Lower leg skin (tissue), 4 donors: Measurements from ENCODE around the gene POLR2J3. TPM values are rescaled to one million over a fixed set of nuclear protein-coding genes. Genes with fewer than 3 reads are reported as not detected.
"Not testable (repeated sequence)": the region's sequence is repeated elsewhere in the genome, so short reads cannot be mapped to it uniquely, and the experiment has no call there.

Experiments
- DNase-seq, 2 donors: peaks; one replicate each; pipeline ENCODE4 v3.0.0-alpha.2; 2019; ENCODE audit warnings: low spot score in 2 of 2
- H3K4me3 ChIP-seq: fragments of 200-600 bp; sonication (generic); 2 replicates; pipeline ENCODE4 v1.5.1; 2017; ENCODE audit warnings: mild to moderate bottlenecking, low read depth; ENCODE audit not compliant: poor library complexity, severe bottlenecking
- WGBS, 2 donors: methylation state at CpG; one replicate each; pipeline ENCODE4 v1.1.5; 2018; 5-methylcytosine and 5-hydroxymethylcytosine counted together
- intact Hi-C: fragments of 100-400 bp; cut with DNase I; formaldehyde crosslinking; loops from one replicate; pipeline ENCODE4 v1.15.0; 2023; ENCODE audit warnings: low total_unique reads
- total RNA-seq, 4 donors: library from RNA; depleted of rRNA; stranded (reverse); fragments of >200 nt; gene quantifications; one replicate each; pipeline ENCODE4 v1.1.0, GENCODE V29; 2016

The POLR2J3 gene
- total RNA-seq, 4 donors from 2014 or later = 5.8 to 21.0 (median 15.9) TPM

GRCh38 chr7:102520797-102521196, 51.6 kb downstream of the POLR2J3 start:
- no CpG with 5 or more reads among the region's 5 CpGs for WGBS, 2 donors
- DNase-seq, H3K4me3 ChIP-seq, intact Hi-C loops: not testable (repeated sequence)

- intact Hi-C loops, H3K4me3 ChIP-seq: not testable (repeated sequence)
- peak in 1 of 2 donors; percentile 53 for DNase-seq
- no CpG with 5 or more reads among the region's 61 CpGs for WGBS, 2 donors
Measured at GRCh38 chr7:102517550-102518147, 54.7 kb downstream of the POLR2J3 start, which contains the start of gene RASA4B. TSS of gene RASA4B (minus strand) at chr7:102517777. CDS start at chr7:102517710, 67 bp downstream.

Other genes with a start within 250 kb of the POLR2J3 start
- gene SPDYE6, start 216.1 kb downstream of the POLR2J3 start, total RNA-seq = not detected
- gene PRKRIP1, start 176.2 kb downstream of the POLR2J3 start, total RNA-seq = 10 to 100 TPM; 32.8 to 39.9 (median 35.7) TPM
- gene ORAI2, start 139.0 kb downstream of the POLR2J3 start, total RNA-seq = 1 to 10 TPM; 2.7 to 6.8 (median 6.4) TPM
- gene ALKBH4, start 107.7 kb downstream of the POLR2J3 start, total RNA-seq = 10 to 100 TPM; 14.7 to 38.9 (median 24.6) TPM
- 10 to 100 TPM in 3 of 4 donors, 1 to 10 TPM in 1; 9.8 to 16.1 (median 10.3) TPM for gene LRWD1, start 107.6 kb downstream of the POLR2J3 start, total RNA-seq
- gene POLR2J, start 93.7 kb downstream of the POLR2J3 start, total RNA-seq = 10 to 100 TPM in 3 of 4 donors, 1 to 10 TPM in 1; 9.3 to 19.2 (median 15.9) TPM
- 10 to 100 TPM; 21.6 to 28.3 (median 25.3) TPM for gene RASA4B, start 54.8 kb downstream of the POLR2J3 start, total RNA-seq
- 10 to 100 TPM in 1 of 4 donors, 1 to 10 TPM in 3; 2.0 to 22.0 (median 5.2) TPM for gene UPK3BL2, start 28.9 kb downstream of the POLR2J3 start, total RNA-seq
- under 1 TPM in 1 of 4 donors, not detected in 3; 0.39 TPM for gene SPDYE2, start 21.4 kb downstream of the POLR2J3 start, total RNA-seq
- 10 to 100 TPM; 12.9 to 32.0 (median 26.2) TPM for gene RASA4, start 44.2 kb upstream of the POLR2J3 start, total RNA-seq
- 10 to 100 TPM; 25.5 to 41.8 (median 40.9) TPM for gene UPK3BL1, start 70.2 kb upstream of the POLR2J3 start, total RNA-seq
- not detected for gene SPDYE2B, start 77.7 kb upstream of the POLR2J3 start, total RNA-seq
- gene POLR2J2, start 99.1 kb upstream of the POLR2J3 start, total RNA-seq = 1 to 10 TPM; 1.4 to 3.1 (median 1.5) TPM
- gene FAM185A, start 176.4 kb upstream of the POLR2J3 start, total RNA-seq = 10 to 100 TPM; 11.5 to 20.7 (median 14.6) TPM